NCI-H2107 treated with DMSO at 0.1 percent for 48 hours (cell line): ENCODE data around the gene TP53.

Experiments
- DNase-seq: peaks from one replicate; lab custom pipeline; 2025; ENCODE audit not compliant: unreplicated experiment; lab: John Stamatoyannopoulos, UW

The TP53 gene

GRCh38 chr17:7687072-7687907, at the start of gene TP53:
Gene TP53 (minus strand): TSS chr17:7687490. CDS start chr17:7676594, 10,896 bp downstream.
- peak; percentile 58 for DNase-seq

GRCh38 chr17:7732981-7733539, 45.8 kb upstream of the TP53 start:
- no peak for DNase-seq

- DNase-seq = no peak
These were observed 42.5 kb upstream of the TP53 start for GRCh38 chr17:7729816-7730215.

GRCh38 chr17:7727886-7728285, 40.6 kb upstream of the TP53 start:
- no peak for DNase-seq

- DNase-seq = no peak
These were observed 34.3 kb upstream of the TP53 start for GRCh38 chr17:7721612-7722011.

- no peak for DNase-seq
These were observed 32.8 kb upstream of the TP53 start for GRCh38 chr17:7720125-7720524.

GRCh38 chr17:7719661-7720060, 32.4 kb upstream of the TP53 start:
- no peak for DNase-seq

- no peak for DNase-seq
These were observed 30.6 kb upstream of the TP53 start for GRCh38 chr17:7717756-7718350.

GRCh38 chr17:7716901-7717755, 29.8 kb upstream of the TP53 start, which contains the start of gene DNAH2:
Gene DNAH2 (plus strand): TSS chr17:7717744. CDS start chr17:7719735, 1,991 bp downstream.
- peak; percentile 37 for DNase-seq

GRCh38 chr17:7715936-7716886, 28.9 kb upstream of the TP53 start:
- DNase-seq = no peak

- no peak for DNase-seq
These were observed 27.7 kb upstream of the TP53 start for GRCh38 chr17:7714721-7715594.

- DNase-seq = no peak
These were observed 26.5 kb upstream of the TP53 start for GRCh38 chr17:7713782-7714181.

GRCh38 chr17:7712111-7712771, 25.0 kb upstream of the TP53 start:
- DNase-seq = no peak

- no peak for DNase-seq
These were observed 23.9 kb upstream of the TP53 start for GRCh38 chr17:7711051-7711755.

- no peak for DNase-seq
These were observed 23.0 kb upstream of the TP53 start for GRCh38 chr17:7710301-7710700.

- no peak for DNase-seq
These were observed 21.7 kb upstream of the TP53 start for GRCh38 chr17:7709031-7709430.

GRCh38 chr17:7707858-7708750, 20.8 kb upstream of the TP53 start:
- DNase-seq = no peak
